K562 (cell line): ENCODE data around the gene SERGEF. TPM values are rescaled to one million over a fixed set of nuclear protein-coding genes. Genes with fewer than 3 reads are reported as not detected.
A peak's percentile ranks its signal among the peaks of the same experiment; 100 is the strongest.

Experiments
- CBFA2T2 ChIP-seq: fragments of 450-650 bp; conservative IDR thresholded peaks from 2 replicates; pipeline ENCODE4 v1.6.1; 2017; ENCODE audit warnings: mild to moderate bottlenecking
- CSDE1 ChIP-seq, 2 experiments: fragments of 450-650 bp; IDR thresholded peaks; 2 replicates each; pipeline ENCODE4 v1.6.1; 2016; ENCODE audit warnings: mild to moderate bottlenecking in 1 of 2
- CTBP1 ChIP-seq: fragments of 450-650 bp; IDR thresholded peaks from 2 replicates; pipeline ENCODE4 v1.6.1; 2016; ENCODE audit warnings: borderline replicate concordance
- EP300 ChIP-seq: IDR thresholded peaks from 2 replicates; pipeline ENCODE4 v1.6.1; 2012; ENCODE audit warnings: low read length, improper control_type of control experiment
- ETV5 ChIP-seq: sonication (generic); formaldehyde crosslinking; IDR thresholded peaks from 2 replicates; pipeline ENCODE4 v1.4.0; 2020; ENCODE audit warnings: low read depth, mild to moderate bottlenecking, missing genetic modification reagents
- FOXK1 ChIP-seq: sonication (generic); formaldehyde crosslinking; IDR thresholded peaks from 2 replicates; pipeline ENCODE4 v1.8.0; 2022; ENCODE audit warnings: missing genetic modification reagents, mild to moderate bottlenecking, borderline replicate concordance
- KDM5B ChIP-seq: fragments of 200-600 bp; sonication (generic); IDR thresholded peaks from 2 replicates; pipeline ENCODE4 v1.6.1; 2012; ENCODE audit warnings: low read depth, mild to moderate bottlenecking, moderate library complexity, low read length, control low read depth, inconsistent platforms; ENCODE audit not compliant: insufficient replicate concordance
- KLF1 ChIP-seq: fragments of 450-650 bp; IDR thresholded peaks from 2 replicates; pipeline ENCODE4 v1.6.1; 2016; ENCODE audit warnings: missing genetic modification characterization, missing compliant biosample characterization
- MAFG ChIP-seq: fragments of 450-650 bp; conservative IDR thresholded peaks from 2 replicates; pipeline ENCODE4 v1.6.1; 2016; ENCODE audit warnings: missing genetic modification characterization, missing compliant biosample characterization
- MEF2A ChIP-seq: IDR thresholded peaks from 2 replicates; pipeline ENCODE4 v1.6.1; 2011; ENCODE audit warnings: low read depth, mild to moderate bottlenecking, low read length, moderate library complexity; ENCODE audit not compliant: control insufficient read depth
- NCOA4 ChIP-seq: fragments of 450-650 bp; IDR thresholded peaks from 2 replicates; pipeline ENCODE4 v1.6.1; 2018; ENCODE audit warnings: mild to moderate bottlenecking; ENCODE audit not compliant: partially characterized antibody
- NFE2 ChIP-seq: IDR thresholded peaks from 2 replicates; pipeline ENCODE4 v1.6.1; 2014; ENCODE audit warnings: antibody characterized with exemption, low read depth
- NFRKB ChIP-seq: fragments of 450-650 bp; IDR thresholded peaks from 2 replicates; pipeline ENCODE4 v1.6.1; 2016; ENCODE audit warnings: low read depth
- POLR2G ChIP-seq: fragments of 200-400 bp; formaldehyde crosslinking; IDR thresholded peaks from 2 replicates; pipeline ENCODE4 v1.6.1; 2017; ENCODE audit warnings: low read depth, mild to moderate bottlenecking, antibody characterized with exemption, low read length, moderate library complexity
- POLR3G ChIP-seq: IDR thresholded peaks from 2 replicates; pipeline ENCODE4 v1.6.1; 2011; ENCODE audit not compliant: insufficient read length, insufficient replicate concordance; ENCODE audit errors: extremely low read depth
- SMAD2 ChIP-seq: fragments of 150-350 bp; IDR thresholded peaks from 2 replicates; pipeline ENCODE4 v1.6.1; 2014; ENCODE audit warnings: low read depth, mild to moderate bottlenecking, low read length
- SRSF1 ChIP-seq: fragments of 200-400 bp; formaldehyde crosslinking; IDR thresholded peaks from 2 replicates; pipeline ENCODE4 v1.6.1; 2017; ENCODE audit warnings: mild to moderate bottlenecking, low read depth, low read length, moderate library complexity
- SUPT5H ChIP-seq: fragments of 450-650 bp; IDR thresholded peaks from 2 replicates; pipeline ENCODE4 v1.6.1; 2016
- ZKSCAN1 ChIP-seq: fragments of 150-350 bp; IDR thresholded peaks from 2 replicates; pipeline ENCODE4 v1.6.1; 2016; ENCODE audit warnings: low read depth, low read length
- ZKSCAN3 ChIP-seq: fragments of 250-450 bp; sonication (Bioruptor Pico); IDR thresholded peaks from 2 replicates; pipeline ENCODE4 v1.4.0; 2020
- ZNF134 ChIP-seq: fragments of 250-450 bp; sonication (Bioruptor Pico); conservative IDR thresholded peaks from 2 replicates; pipeline ENCODE4 v1.4.0; 2020
- ZNF165 ChIP-seq: fragments of 250-450 bp; sonication (Bioruptor Pico); IDR thresholded peaks from 2 replicates; pipeline ENCODE4 v1.4.0; 2020; ENCODE audit warnings: borderline replicate concordance
- ZNF586 ChIP-seq: fragments of 450-650 bp; formaldehyde crosslinking; conservative IDR thresholded peaks from 2 replicates; pipeline ENCODE4 v1.4.0; 2020; ENCODE audit warnings: mild to moderate bottlenecking, moderate library complexity
- ZNF77 ChIP-seq: fragments of 250-450 bp; sonication (Bioruptor Pico); IDR thresholded peaks from 2 replicates; pipeline ENCODE4 v1.5.0; 2020
- polyA plus RNA-seq, 8 experiments: library from polyadenylated mRNA; depleted of rRNA in 4 of 8; stranded (reverse) in 5 of 8; unstranded in 3 of 8; fragments of >200 nt; fragmentation: Nextera tagmentation in 2 of 8; fragmentation: Illumina TruSeq in 1 of 8; extraction: Ambion mirVana in 2 of 8; extraction: Trizol in 1 of 8; gene quantifications; 2 replicates each; pipeline versions ENCODE4 v1.2.1 to v1.2.3, GENCODE V29; 2011 to 2014; ENCODE audit warnings: inconsistent platforms in 1 of 8, missing spikeins in 1 of 8
- total RNA-seq, 7 experiments: library from RNA; depleted of rRNA in 6 of 7; stranded (reverse); fragments of >200 nt in 6 of 7; fragmentation: Illumina TruSeq in 2 of 7; extraction: Trizol in 2 of 7; gene quantifications; 2 replicates each; pipeline versions ENCODE4 v1.2.1 to v1.2.3, GENCODE V29; 2011 to 2021; ENCODE audit warnings: low replicate concordance in 1 of 7
- TF ChIP-seq, protein P1 (sequence below), 2 experiments: fragments of 450-650 bp; IDR thresholded peaks; 2 replicates each; pipeline ENCODE4 v1.6.1; 2018; ENCODE audit warnings: mild to moderate bottlenecking in 2 of 2, low read depth in 1 of 2; ENCODE audit not compliant: partially characterized antibody in 2 of 2

SERGEF gene
- total and polyA plus RNA-seq, 9 of the 15 experiments (the other 6 are each of a cell fraction or from before 2014, with no cell fraction given) = 10.2 to 28.0 (median 19.9) TPM

DNA sequence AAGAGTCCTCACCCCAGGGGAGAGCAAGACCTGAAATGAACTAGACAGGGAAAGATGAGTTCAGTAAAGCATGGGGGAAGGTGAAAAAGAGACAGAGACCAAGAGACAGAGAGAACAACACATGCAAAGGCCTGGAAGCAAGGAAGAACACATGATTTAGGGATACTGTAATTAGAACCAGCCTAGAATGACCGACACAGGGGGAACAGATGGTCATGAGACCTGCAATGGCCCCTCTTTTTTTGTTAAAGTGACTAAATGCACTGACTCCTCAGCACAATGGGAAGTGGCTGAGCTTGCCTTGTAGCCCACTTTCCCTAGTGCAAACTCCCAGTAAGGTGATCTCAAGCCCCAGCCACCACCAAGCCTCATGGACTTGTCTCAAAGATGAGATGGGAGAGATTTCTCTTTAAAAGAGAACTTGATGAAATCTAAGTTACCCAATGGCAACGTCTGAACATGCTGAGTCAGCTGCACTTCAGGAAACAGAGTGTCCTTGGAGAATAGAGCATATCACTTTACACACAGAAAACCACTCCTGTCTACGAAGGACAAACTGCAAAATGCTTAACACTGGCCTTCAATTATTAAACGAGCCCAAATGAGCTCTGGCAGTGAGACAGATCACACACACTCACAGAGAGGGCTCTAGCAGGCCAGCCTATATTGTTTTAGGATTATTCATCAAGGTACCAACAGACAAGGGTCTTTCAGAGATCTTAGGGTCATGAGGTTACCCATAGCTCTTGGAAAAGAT lies 91.0 kb downstream of the SERGEF start (continued):
- TF ChIP-seq EP300 = no peak
- TF ChIP-seq KDM5B = no peak
- 0 out of 2 replicates have a peak, but pooled peaks have one; percentile 21 for TF ChIP-seq CTBP1
- peak; percentile 80 for TF ChIP-seq NFE2
- peak; percentile 96 for TF ChIP-seq MAFG
- TF ChIP-seq MEF2A = no peak
- TF ChIP-seq CSDE1 (IDR thresholded peaks at IDR 0.05) = no peak
- no peak for TF ChIP-seq ZNF586 (CRISPR knock-in tag)
- no peak for TF ChIP-seq ZKSCAN3
- no peak for TF ChIP-seq FOXK1 (CRISPR knock-in tag)
- no peak for TF ChIP-seq NCOA4
- no peak for TF ChIP-seq ZKSCAN1
- no peak for TF ChIP-seq POLR2G
- no peak for TF ChIP-seq SMAD2
- TF ChIP-seq ETV5 = no peak
- TF ChIP-seq POLR3G = no peak
- no peak for TF ChIP-seq SRSF1
- TF ChIP-seq ZNF134 = no peak
- TF ChIP-seq CBFA2T2 = no peak
- TF ChIP-seq, protein P1, sequence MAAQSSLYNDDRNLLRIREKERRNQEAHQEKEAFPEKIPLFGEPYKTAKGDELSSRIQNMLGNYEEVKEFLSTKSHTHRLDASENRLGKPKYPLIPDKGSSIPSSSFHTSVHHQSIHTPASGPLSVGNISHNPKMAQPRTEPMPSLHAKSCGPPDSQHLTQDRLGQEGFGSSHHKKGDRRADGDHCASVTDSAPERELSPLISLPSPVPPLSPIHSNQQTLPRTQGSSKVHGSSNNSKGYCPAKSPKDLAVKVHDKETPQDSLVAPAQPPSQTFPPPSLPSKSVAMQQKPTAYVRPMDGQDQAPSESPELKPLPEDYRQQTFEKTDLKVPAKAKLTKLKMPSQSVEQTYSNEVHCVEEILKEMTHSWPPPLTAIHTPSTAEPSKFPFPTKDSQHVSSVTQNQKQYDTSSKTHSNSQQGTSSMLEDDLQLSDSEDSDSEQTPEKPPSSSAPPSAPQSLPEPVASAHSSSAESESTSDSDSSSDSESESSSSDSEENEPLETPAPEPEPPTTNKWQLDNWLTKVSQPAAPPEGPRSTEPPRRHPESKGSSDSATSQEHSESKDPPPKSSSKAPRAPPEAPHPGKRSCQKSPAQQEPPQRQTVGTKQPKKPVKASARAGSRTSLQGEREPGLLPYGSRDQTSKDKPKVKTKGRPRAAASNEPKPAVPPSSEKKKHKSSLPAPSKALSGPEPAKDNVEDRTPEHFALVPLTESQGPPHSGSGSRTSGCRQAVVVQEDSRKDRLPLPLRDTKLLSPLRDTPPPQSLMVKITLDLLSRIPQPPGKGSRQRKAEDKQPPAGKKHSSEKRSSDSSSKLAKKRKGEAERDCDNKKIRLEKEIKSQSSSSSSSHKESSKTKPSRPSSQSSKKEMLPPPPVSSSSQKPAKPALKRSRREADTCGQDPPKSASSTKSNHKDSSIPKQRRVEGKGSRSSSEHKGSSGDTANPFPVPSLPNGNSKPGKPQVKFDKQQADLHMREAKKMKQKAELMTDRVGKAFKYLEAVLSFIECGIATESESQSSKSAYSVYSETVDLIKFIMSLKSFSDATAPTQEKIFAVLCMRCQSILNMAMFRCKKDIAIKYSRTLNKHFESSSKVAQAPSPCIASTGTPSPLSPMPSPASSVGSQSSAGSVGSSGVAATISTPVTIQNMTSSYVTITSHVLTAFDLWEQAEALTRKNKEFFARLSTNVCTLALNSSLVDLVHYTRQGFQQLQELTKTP (IDR thresholded peaks at IDR 0.05; ENCODE audit: low read depth in 1 of 2, partially characterized antibody in 2 of 2) = no peak
- no peak for TF ChIP-seq ZNF165 (CRISPR knock-in tag)
- TF ChIP-seq SUPT5H = no peak
- TF ChIP-seq NFRKB = no peak
- no peak for TF ChIP-seq KLF1 (tag)
- no peak for TF ChIP-seq ZNF77 (CRISPR knock-in tag)
